Nasal cavity respiratory epithelium epithelial cell of viscerocranial mucosa (primary cell): Measurements from ENCODE around the gene ZNF423. TPM values are rescaled to one million over a fixed set of nuclear protein-coding genes. Genes with fewer than 3 reads are reported as not detected.

Source experiments
- total RNA-seq: library from RNA; depleted of rRNA; stranded (reverse); fragments of >200 nt; gene quantifications from 2 replicates; pipeline ENCODE4 v1.2.3, GENCODE V29; 2014

ZNF423 gene
- total RNA-seq, result under 0.01 and 0.14 TPM in 2 replicates

DNA sequence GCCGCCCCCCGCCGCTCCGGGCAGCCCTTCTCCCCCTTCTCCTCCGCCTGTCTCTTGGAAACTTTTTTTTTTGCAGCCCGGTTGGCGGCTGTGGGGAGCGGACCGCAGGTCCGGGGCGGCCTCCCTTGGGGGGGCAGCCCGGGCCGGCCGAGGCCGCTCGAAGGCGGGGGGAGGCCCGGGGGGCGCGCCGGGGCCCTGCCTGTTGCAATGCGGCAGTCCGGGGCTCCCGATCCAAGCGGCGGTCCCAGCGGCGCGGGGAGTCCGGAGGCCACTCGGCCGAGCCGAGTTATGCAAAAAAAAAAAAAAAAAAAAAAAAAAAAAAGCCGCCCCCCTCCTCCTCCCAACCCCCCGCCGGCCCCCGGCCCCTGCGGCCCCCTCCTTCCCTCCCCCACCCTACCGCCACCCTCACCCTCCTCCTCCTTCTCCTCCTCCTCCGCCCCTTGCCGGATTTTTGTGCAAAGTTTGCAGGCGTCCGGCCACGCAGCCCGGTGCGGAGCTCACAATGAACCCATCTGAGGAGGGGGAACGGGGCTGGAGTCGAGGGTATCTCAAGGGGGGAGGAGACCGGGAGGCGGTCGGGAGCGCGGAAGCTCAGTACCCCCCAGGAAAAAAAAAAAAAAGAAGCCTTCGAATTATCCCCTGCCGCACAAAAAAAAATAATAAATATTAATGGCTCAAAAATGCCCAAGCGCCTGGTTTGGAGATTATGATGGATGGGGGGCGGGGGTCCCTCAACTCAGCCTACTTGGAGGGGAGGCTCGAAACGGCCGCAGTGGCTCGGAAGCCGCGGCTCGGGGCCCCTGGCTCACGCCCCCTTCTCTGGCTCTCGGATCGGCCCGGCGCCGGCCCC, at the start of gene ZNF423:
ZNF423 (minus strand) TSS at position 291 of the 850 bp plus-strand sequence. CDS start 338 bp downstream, outside the sequence.

Other genes with a start within 250 kb of the ZNF423 start
- gene CNEP1R1, start 169.1 kb upstream of the ZNF423 start, total RNA-seq, result 23.2 and 25.5 TPM in 2 replicates
- 26.1 and 28.0 TPM in 2 replicates for gene HEATR3, start 209.9 kb upstream of the ZNF423 start, total RNA-seq